OCI-LY7 (cell line): ENCODE results near the gene BICDL2. TPM values are rescaled to one million over a fixed set of nuclear protein-coding genes. Genes with fewer than 3 reads are reported as not detected.
"Not testable (repeated sequence)": the region's sequence is repeated elsewhere in the genome, so short reads cannot be mapped to it uniquely, and the experiment has no call there.

ENCODE experiments used
- BruUV-seq: library from RNA; stranded (reverse); fragments of 400-500 nt; replicated peaks from 2 replicates; lab custom pipeline; 2021; lab: Mats Ljungman, UMichigan
- CTCF ChIA-PET: fragments of 300-600 bp; sonication (Branson Sonifier 250); formaldehyde crosslinking; loops from one replicate; lab custom pipeline; 2022; ENCODE audit warnings: antibody characterized with exemption; ENCODE audit not compliant: unreplicated experiment; lab: Charles Lee
- POLR2A ChIA-PET: fragments of 300-600 bp; sonication (Branson Sonifier 250); formaldehyde crosslinking; loops from one replicate; lab custom pipeline; 2022; ENCODE audit warnings: antibody characterized with exemption; lab: Charles Lee
- DNase-seq: peaks from one replicate; pipeline ENCODE4 v3.0.0-alpha.2; 2015; ENCODE audit warnings: low spot score
- H2AFZ ChIP-seq: fragments of 200-600 bp; sonication (generic), shearing (Covaris generic); 2 replicates; pipeline ENCODE4 v1.6.1; 2014; ENCODE audit warnings: mild to moderate bottlenecking, antibody characterized with exemption, low read length, moderate library complexity
- H3K27ac ChIP-seq: fragments of 200-600 bp; sonication (generic); 2 replicates; pipeline ENCODE4 v1.5.1; 2014; ENCODE audit warnings: mixed run types, low read depth, mild to moderate bottlenecking, moderate library complexity, low read length, inconsistent platforms; ENCODE audit not compliant: poor library complexity, severe bottlenecking
- H3K36me3 ChIP-seq: fragments of 200-600 bp; sonication (generic); 2 replicates; pipeline ENCODE4 v1.6.1; 2014; ENCODE audit warnings: mild to moderate bottlenecking, antibody characterized with exemption, low read length, moderate library complexity, mixed read lengths; ENCODE audit not compliant: insufficient read depth
- H3K4me1 ChIP-seq: fragments of 200-600 bp; sonication (generic); 2 replicates; pipeline ENCODE4 v1.5.1; 2014; ENCODE audit warnings: mild to moderate bottlenecking, low read length; ENCODE audit not compliant: insufficient read depth, poor library complexity, severe bottlenecking
- H3K4me2 ChIP-seq: fragments of 200-600 bp; sonication (generic); 2 replicates; pipeline ENCODE4 v1.6.1; 2014; ENCODE audit warnings: mild to moderate bottlenecking, low read length
- H3K4me3 ChIP-seq: fragments of 200-600 bp; sonication (generic); 2 replicates; pipeline ENCODE4 v1.5.1; 2014; ENCODE audit warnings: mild to moderate bottlenecking, low read depth, low read length; ENCODE audit not compliant: poor library complexity, severe bottlenecking
- H3K79me2 ChIP-seq: fragments of 200-600 bp; sonication (generic); 2 replicates; pipeline ENCODE4 v1.6.1; 2016; ENCODE audit warnings: low read depth, mild to moderate bottlenecking, low read length, moderate library complexity, mixed read lengths; ENCODE audit not compliant: insufficient read depth
- H3K9me2 ChIP-seq: fragments of 200-600 bp; sonication (generic); 2 replicates; pipeline ENCODE4 v1.6.1; 2016; ENCODE audit warnings: mild to moderate bottlenecking, low read length, mixed read lengths; ENCODE audit not compliant: insufficient read depth
- H3K9me3 ChIP-seq: fragments of 200-600 bp; sonication (generic); 2 replicates; pipeline ENCODE4 v1.6.1; 2014; ENCODE audit warnings: mild to moderate bottlenecking, mixed run types, low read length, mixed read lengths
- H4K20me1 ChIP-seq: fragments of 200-600 bp; sonication (generic); 2 replicates; pipeline ENCODE4 v1.6.1; 2014; ENCODE audit warnings: mild to moderate bottlenecking, antibody characterized with exemption, low read length, moderate library complexity, mixed read lengths; ENCODE audit not compliant: insufficient read depth
- EZH2phosphoT487 ChIP-seq: fragments of 200-600 bp; sonication (generic); IDR thresholded peaks from 2 replicates; pipeline ENCODE4 v1.6.1; 2018; ENCODE audit warnings: low read depth, borderline replicate concordance, mild to moderate bottlenecking, mixed run types, antibody characterized with exemption, low read length, moderate library complexity, mixed read lengths
- intact Hi-C: fragments of 100-400 bp; cut with micrococcal nuclease; formaldehyde crosslinking; loops from one replicate; pipeline ENCODE4 v1.10.0; 2022; ENCODE audit not compliant: unreplicated experiment
- total RNA-seq, 2 experiments: library from RNA; depleted of rRNA in 1 of 2; stranded (reverse); fragments of >200 nt in 1 of 2; shearing (Covaris generic) in 1 of 2; gene quantifications; 2 replicates each; pipeline ENCODE4 v1.2.3, GENCODE V29; 2014 to 2022
- TF ChIP-seq, protein P1 (sequence below): fragments of 200-600 bp; sonication (generic); conservative IDR thresholded peaks from 2 replicates; pipeline ENCODE4 v1.5.1; 2014; ENCODE audit warnings: mild to moderate bottlenecking, antibody characterized with exemption, low read length, moderate library complexity, mixed read lengths

The BICDL2 gene
- total RNA-seq, 2 experiments from 2014 or later: not detected

DNA sequence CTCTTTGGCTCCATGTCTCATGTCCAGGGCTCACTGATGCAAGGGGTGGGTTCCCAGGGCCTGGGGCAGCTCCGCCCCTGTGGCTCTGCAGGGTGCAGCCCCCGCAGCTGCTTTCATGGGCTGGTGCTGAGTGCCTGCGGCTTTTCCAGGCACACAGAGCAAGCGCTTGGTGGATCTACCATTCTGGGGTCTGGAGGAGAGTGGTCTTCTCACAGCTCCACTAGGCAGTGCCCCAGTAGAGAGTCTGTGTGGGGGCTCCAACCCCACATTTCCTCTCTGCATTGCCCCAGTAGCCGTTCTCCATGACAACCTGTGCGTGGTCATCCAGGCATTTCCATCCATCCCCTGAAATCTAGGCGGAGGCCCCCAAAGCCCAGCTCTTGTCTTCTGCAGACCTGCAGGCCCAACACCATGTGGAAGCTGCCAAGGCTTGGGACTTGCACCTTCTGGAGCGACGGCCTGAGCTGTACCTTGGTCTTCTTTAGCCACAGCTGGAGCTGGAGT is 33.9 kb upstream of the BICDL2 start:
- no peak overlapping the region for H3K27ac ChIP-seq
- H3K9me3 ChIP-seq: no peaks in the 10 kb centered on the region
- no peaks in the 10 kb centered on the region for H3K79me2 ChIP-seq
- no peak overlapping the region for H3K4me3 ChIP-seq
- CTCF ChIA-PET: no interaction called here
- BruUV-seq: no TSS peak
- intact Hi-C loops: no loop called here
- no peak overlapping the region for H3K4me2 ChIP-seq
- no peaks in the 10 kb centered on the region for H3K9me2 ChIP-seq
- peaks cover 17% of the 10 kb centered on the region for H3K4me1 ChIP-seq
- POLR2A ChIA-PET: interaction anchor here (0.6 kb wide), 1 partner anchor 36 kb away, joined by 5 read pairs; no protein-coding TSS in a partner anchor
- no peak overlapping the region for H2AFZ ChIP-seq
- no peaks in the 10 kb centered on the region for H3K36me3 ChIP-seq
- no peak for DNase-seq
- TF ChIP-seq, protein P1, sequence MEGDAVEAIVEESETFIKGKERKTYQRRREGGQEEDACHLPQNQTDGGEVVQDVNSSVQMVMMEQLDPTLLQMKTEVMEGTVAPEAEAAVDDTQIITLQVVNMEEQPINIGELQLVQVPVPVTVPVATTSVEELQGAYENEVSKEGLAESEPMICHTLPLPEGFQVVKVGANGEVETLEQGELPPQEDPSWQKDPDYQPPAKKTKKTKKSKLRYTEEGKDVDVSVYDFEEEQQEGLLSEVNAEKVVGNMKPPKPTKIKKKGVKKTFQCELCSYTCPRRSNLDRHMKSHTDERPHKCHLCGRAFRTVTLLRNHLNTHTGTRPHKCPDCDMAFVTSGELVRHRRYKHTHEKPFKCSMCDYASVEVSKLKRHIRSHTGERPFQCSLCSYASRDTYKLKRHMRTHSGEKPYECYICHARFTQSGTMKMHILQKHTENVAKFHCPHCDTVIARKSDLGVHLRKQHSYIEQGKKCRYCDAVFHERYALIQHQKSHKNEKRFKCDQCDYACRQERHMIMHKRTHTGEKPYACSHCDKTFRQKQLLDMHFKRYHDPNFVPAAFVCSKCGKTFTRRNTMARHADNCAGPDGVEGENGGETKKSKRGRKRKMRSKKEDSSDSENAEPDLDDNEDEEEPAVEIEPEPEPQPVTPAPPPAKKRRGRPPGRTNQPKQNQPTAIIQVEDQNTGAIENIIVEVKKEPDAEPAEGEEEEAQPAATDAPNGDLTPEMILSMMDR: no peak
- no peak for TF ChIP-seq EZH2phosphoT487
- no peaks in the 10 kb centered on the region for H4K20me1 ChIP-seq

DNA sequence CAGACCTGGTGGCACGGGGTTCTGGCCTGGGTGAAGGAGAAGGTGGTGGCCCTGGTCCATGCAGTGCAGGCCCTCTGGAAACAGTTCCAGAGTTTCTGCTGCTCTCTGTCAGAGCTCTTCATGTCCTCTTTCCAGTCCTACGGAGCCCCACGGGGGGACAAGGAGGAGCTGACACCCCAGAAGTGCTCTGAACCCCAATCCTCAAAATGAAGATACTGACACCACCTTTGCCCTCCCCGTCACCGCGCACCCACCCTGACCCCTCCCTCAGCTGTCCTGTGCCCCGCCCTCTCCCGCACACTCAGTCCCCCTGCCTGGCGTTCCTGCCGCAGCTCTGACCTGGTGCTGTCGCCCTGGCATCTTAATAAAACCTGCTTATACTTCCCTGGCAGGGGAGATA is 32.4 kb upstream of the BICDL2 start:
- H3K4me2 ChIP-seq, H2AFZ ChIP-seq, H3K79me2 ChIP-seq, H3K4me1 ChIP-seq, H3K9me2 ChIP-seq, H3K36me3 ChIP-seq, DNase-seq, H3K9me3 ChIP-seq, H3K4me3 ChIP-seq, BruUV-seq, intact Hi-C loops, H4K20me1 ChIP-seq, H3K27ac ChIP-seq: not testable (repeated sequence)
- ChIA-PET POLR2A (interaction anchor here (0.5 kb wide), 1 partner anchor 15 kb away, joined by 5 read pairs; no protein-coding TSS in a partner anchor), CTCF (interaction anchor here (0.5 kb wide), 1 partner anchor 54 kb away, joined by 4 read pairs; no protein-coding TSS in a partner anchor)

DNA sequence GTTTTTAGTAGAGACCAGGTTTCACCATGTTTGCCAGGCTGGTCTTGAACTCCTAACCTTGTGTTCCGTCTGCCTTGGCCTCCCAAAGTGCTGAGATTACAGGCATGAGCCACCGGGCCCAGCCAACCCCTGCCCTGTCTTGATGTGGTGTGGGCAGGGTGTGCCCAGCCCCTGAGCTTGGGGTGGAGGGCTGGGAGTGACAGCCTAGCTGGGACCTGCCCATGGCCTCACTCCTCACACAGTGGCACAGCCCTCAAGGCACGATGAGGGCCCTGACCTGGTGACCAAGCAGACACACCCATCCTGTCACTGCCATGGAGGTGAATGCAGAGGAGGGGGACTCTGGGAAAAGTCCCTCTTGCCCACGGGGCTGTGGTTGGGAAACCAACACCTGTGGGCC is 31.7 kb upstream of the BICDL2 start:
- no peaks in the 10 kb centered on the region for H3K36me3 ChIP-seq
- H3K79me2 ChIP-seq: no peaks in the 10 kb centered on the region
- no peaks in the 10 kb centered on the region for H4K20me1 ChIP-seq
- DNase-seq: no peak
- intact Hi-C loops: no loop called here
- no peak overlapping the region for H3K4me2 ChIP-seq
- CTCF ChIA-PET: interaction anchor here (0.5 kb wide), 1 partner anchor 55 kb away, joined by 4 read pairs; no protein-coding TSS in a partner anchor
- TF ChIP-seq EZH2phosphoT487: no peak
- TF ChIP-seq, protein P1: no peak
- no peaks in the 10 kb centered on the region for H3K9me3 ChIP-seq
- H3K27ac ChIP-seq: no peak overlapping the region
- no peaks in the 10 kb centered on the region for H3K4me1 ChIP-seq
- POLR2A ChIA-PET: no interaction called here
- H3K9me2 ChIP-seq: no peaks in the 10 kb centered on the region
- H3K4me3 ChIP-seq: no peak overlapping the region
- H2AFZ ChIP-seq: no peak overlapping the region
- BruUV-seq: no TSS peak
